GM23338 (cell line): ENCODE data around the gene TNNI2. TPM values are rescaled to one million over a fixed set of nuclear protein-coding genes. Genes with fewer than 3 reads are reported as not detected.

Source experiments
- ATAC-seq: fragments of 200-7000 bp; cut with Tn5 transposase; 3 replicates; pipeline ENCODE4 v1.9.1; 2020
- DNase-seq: peaks from one replicate; pipeline ENCODE4 v3.0.0-alpha.2; 2015; ENCODE audit warnings: low spot score
- H2AFZ ChIP-seq: fragments of 200-600 bp; sonication (generic); 2 replicates; pipeline ENCODE4 v1.8.0; 2016; ENCODE audit warnings: antibody characterized with exemption, mild to moderate bottlenecking, moderate library complexity
- H3F3A ChIP-seq: fragments of 200-600 bp; sonication (generic); replicated peaks from 2 replicates; pipeline ENCODE4 v1.8.0; 2017; ENCODE audit warnings: antibody characterized with exemption, mixed run types, low read depth
- H3K27ac ChIP-seq: fragments of 200-600 bp; sonication (generic); 2 replicates; pipeline ENCODE4 v1.6.1; 2016; ENCODE audit warnings: low read depth
- H3K27me3 ChIP-seq: fragments of 200-600 bp; sonication (generic); 2 replicates; pipeline ENCODE4 v1.8.0; 2016; ENCODE audit warnings: mild to moderate bottlenecking, mixed run types, moderate library complexity; ENCODE audit not compliant: insufficient read depth
- H3K36me3 ChIP-seq: fragments of 200-600 bp; sonication (generic); 2 replicates; pipeline ENCODE4 v1.8.0; 2016; ENCODE audit warnings: mild to moderate bottlenecking; ENCODE audit not compliant: insufficient read depth
- H3K4me1 ChIP-seq: fragments of 200-600 bp; sonication (generic); 2 replicates; pipeline ENCODE4 v1.8.0; 2016; ENCODE audit warnings: mild to moderate bottlenecking, moderate library complexity; ENCODE audit not compliant: insufficient read depth
- H3K4me2 ChIP-seq: fragments of 200-600 bp; sonication (generic); 2 replicates; pipeline ENCODE4 v1.7.1; 2017; ENCODE audit warnings: mixed run types
- H3K4me3 ChIP-seq: fragments of 200-600 bp; sonication (generic); 2 replicates; pipeline ENCODE4 v1.6.1; 2016; ENCODE audit warnings: mixed run types
- H3K79me2 ChIP-seq: fragments of 200-600 bp; sonication (generic); replicated peaks from 2 replicates; pipeline ENCODE4 v1.8.0; 2017; ENCODE audit warnings: mild to moderate bottlenecking; ENCODE audit not compliant: insufficient read depth
- H3K9me2 ChIP-seq: fragments of 200-600 bp; sonication (generic); 2 replicates; pipeline ENCODE4 v1.8.0; 2017; ENCODE audit not compliant: insufficient read depth
- H4K20me1 ChIP-seq: fragments of 200-600 bp; sonication (generic); replicated peaks from 2 replicates; pipeline ENCODE4 v1.8.0; 2017; ENCODE audit warnings: mild to moderate bottlenecking; ENCODE audit not compliant: insufficient read depth
- H3K27ac Mint-ChIP-seq: 2 replicates; pipeline ENCODE4 v1.8.0; 2020; ENCODE audit warnings: inconsistent platforms, mild to moderate bottlenecking, moderate library complexity, mixed read lengths
- H3K27me3 Mint-ChIP-seq: 3 replicates; pipeline ENCODE4 v1.8.0; 2022; ENCODE audit warnings: low read depth, mild to moderate bottlenecking, moderate library complexity, mixed read lengths, inconsistent platforms; ENCODE audit not compliant: insufficient read depth, poor library complexity
- H3K36me3 Mint-ChIP-seq: 3 replicates; pipeline ENCODE4 v1.8.0; 2021; ENCODE audit warnings: low read depth, mild to moderate bottlenecking, inconsistent platforms, moderate library complexity, mixed read lengths
- H3K4me1 Mint-ChIP-seq: 3 replicates; pipeline ENCODE4 v1.8.0; 2020; ENCODE audit warnings: mild to moderate bottlenecking, inconsistent platforms, mixed read lengths
- H3K4me3 Mint-ChIP-seq: 3 replicates; pipeline ENCODE4 v1.8.0; 2021; ENCODE audit warnings: moderate library complexity, mild to moderate bottlenecking, inconsistent platforms, mixed read lengths
- H3K9me3 Mint-ChIP-seq: 3 replicates; pipeline ENCODE4 v1.8.0; 2020; ENCODE audit warnings: moderate library complexity, mild to moderate bottlenecking, inconsistent platforms, mixed read lengths
- CREB1 ChIP-seq: fragments of 250-450 bp; sonication (Bioruptor Pico); IDR thresholded peaks from 2 replicates; pipeline ENCODE4 v1.5.0; 2020; ENCODE audit warnings: low read depth, mild to moderate bottlenecking, moderate library complexity
- CTCF ChIP-seq, 2 experiments: fragments of 200-600 bp in 1 of 2; sonication (generic) in 1 of 2; conservative IDR thresholded peaks; 2 replicates each; pipeline versions ENCODE4 v1.5.1 to v1.6.1; 2016 to 2017; ENCODE audit warnings: antibody characterized with exemption in 2 of 2, low read depth in 2 of 2, mild to moderate bottlenecking in 2 of 2, moderate library complexity in 1 of 2
- ETS1 ChIP-seq: IDR thresholded peaks from 2 replicates; pipeline ENCODE4 v1.6.1; 2016; ENCODE audit warnings: antibody characterized with exemption
- EZH2 ChIP-seq: fragments of 200-600 bp; sonication (generic); IDR thresholded peaks from one replicate; pipeline ENCODE4 v1.8.0; 2017; ENCODE audit warnings: antibody characterized with exemption, mild to moderate bottlenecking, low read depth; ENCODE audit not compliant: unreplicated experiment
- JUNB ChIP-seq: IDR thresholded peaks from one replicate; pipeline ENCODE4 v1.6.1; 2016; ENCODE audit warnings: antibody characterized with exemption; ENCODE audit not compliant: unreplicated experiment
- NANOG ChIP-seq: IDR thresholded peaks from 2 replicates; pipeline ENCODE4 v1.6.1; 2016; ENCODE audit warnings: antibody characterized with exemption, borderline replicate concordance
- POLR2AphosphoS5 ChIP-seq: IDR thresholded peaks from 2 replicates; pipeline ENCODE4 v1.6.1; 2016; ENCODE audit warnings: antibody characterized with exemption, low read depth
- REST ChIP-seq: IDR thresholded peaks from one replicate; pipeline ENCODE4 v1.6.1; 2018; ENCODE audit warnings: antibody characterized with exemption; ENCODE audit not compliant: unreplicated experiment
- STAT1 ChIP-seq: IDR thresholded peaks from one replicate; pipeline ENCODE4 v1.6.1; 2016; ENCODE audit warnings: antibody characterized with exemption; ENCODE audit not compliant: unreplicated experiment
- ZNF331 ChIP-seq: fragments of 250-450 bp; sonication (Bioruptor Pico); IDR thresholded peaks from 2 replicates; pipeline ENCODE4 v1.5.0; 2020; ENCODE audit warnings: low read depth, mild to moderate bottlenecking, moderate library complexity
- polyA plus RNA-seq: library from polyadenylated mRNA; unstranded; fragments of >200 nt; fragmentation: Nextera tagmentation; extraction: Ambion mirVana; gene quantifications from 2 replicates; pipeline ENCODE4 v1.2.1, GENCODE V29; 2016
- total RNA-seq: library from RNA; depleted of rRNA; stranded (reverse); fragments of >200 nt; shearing (Covaris generic); gene quantifications from 2 replicates; pipeline ENCODE4 v1.2.3, GENCODE V29; 2014

Gene TNNI2
- total and polyA plus RNA-seq, 2 experiments from 2014 or later = not detected

DNA sequence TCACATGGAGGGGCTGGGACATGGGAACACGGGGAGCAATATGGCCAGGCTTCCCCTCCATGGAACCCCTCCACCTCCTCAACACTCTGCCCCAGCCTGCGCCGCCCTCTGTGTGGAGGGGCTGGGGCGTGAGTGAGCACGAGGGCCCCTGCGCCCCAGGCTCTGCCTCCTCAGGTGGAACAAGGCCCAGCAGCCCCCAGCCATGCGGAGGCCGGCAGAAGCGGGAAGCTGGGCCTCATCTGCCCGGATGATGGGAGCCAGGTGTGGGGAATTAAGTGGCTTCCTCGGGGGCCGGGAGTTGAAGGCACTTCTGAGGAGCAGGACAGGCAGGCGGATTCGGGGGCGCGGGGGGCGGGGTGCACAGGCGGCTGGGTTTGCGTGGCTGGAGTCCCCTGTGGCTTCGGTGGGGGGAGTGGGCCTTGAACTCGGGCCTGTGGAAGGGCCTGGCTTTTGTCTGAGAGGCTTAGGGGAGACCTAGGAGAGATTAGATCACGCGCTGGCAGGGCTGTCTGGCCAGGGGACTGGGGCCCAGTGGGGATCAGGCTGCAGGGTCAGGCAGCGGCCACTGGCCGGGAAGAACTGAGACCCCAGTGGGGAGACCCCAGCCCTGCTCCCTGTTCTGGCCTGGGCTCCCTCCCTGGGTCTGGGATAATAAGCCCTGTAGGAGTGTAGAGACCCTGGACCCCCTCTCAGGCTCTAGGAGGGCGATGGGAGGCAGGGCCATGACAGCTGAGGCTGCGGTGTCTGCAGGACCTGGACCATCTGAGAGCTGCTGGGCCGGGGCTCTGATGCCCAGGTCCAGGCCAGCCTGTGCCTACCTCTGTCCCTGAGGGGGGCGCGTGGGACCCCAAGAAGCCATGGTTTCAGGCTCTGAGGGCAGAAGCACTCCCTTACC lies 39.6 kb downstream of the TNNI2 start (continued):
- TF ChIP-seq ETS1 (no peak), STAT1 (no peak), CTCF (conservative IDR thresholded peaks at IDR 0.05; ENCODE audit: low read depth in 2 of 2) (no peak), REST (no peak), JUNB (no peak), POLR2AphosphoS5 (no peak)

DNA sequence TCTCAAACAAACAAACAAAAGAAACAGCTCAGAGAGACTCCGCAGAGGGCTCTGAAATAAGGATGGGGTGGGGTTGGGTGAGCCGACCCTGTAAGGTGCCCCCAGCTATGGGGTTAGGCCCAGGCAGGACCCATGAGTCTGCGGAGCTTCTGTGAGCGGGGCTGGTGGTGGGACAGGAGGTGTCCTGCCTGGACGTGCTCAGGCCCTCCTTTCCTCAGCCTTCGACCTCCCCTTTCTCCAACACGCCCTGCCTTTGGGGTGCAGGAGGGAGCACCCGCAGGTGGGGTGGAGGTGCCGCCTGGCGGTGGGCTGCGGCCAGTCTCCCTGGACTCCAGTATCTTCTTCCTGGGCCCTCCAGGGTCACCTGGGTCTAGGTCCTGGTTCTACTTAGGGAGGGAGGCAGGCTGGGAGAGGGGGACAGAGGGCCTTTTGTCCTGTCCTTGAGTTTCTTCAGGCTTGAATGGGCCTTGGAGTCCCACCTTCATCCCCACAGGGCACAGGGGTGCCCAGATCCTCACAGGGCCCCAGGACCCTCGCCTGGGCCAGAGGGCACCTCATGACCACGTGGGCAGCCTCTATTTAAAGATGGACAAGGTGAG lies 40.7 kb downstream of the TNNI2 start:
- Histone ChIP-seq H3K27ac (no peak overlapping the region), H3K4me3 (no peak overlapping the region), H3K4me2 (no peak overlapping the region), H3K36me3 (no peaks in the 10 kb centered on the region), H3K9me2 (no peaks in the 10 kb centered on the region), H3K4me1 (no peaks in the 10 kb centered on the region), H3F3A (no peaks in the 10 kb centered on the region), H3K79me2 (no peaks in the 10 kb centered on the region), H3K27me3 (no peaks in the 10 kb centered on the region), H4K20me1 (no peaks in the 10 kb centered on the region), H2AFZ (no peak overlapping the region)
- no peak for ATAC-seq
- Mint-ChIP-seq H3K4me1 (no peaks in the 10 kb centered on the region; the same call in 2 of the 3 replicates), H3K4me3 (no peak overlapping the region), H3K9me3 (no peaks in the 10 kb centered on the region), H3K36me3 (no peaks in the 10 kb centered on the region), H3K27ac (no peak overlapping the region), H3K27me3 (peaks cover 4% of the 10 kb centered on the region)
- no peak for DNase-seq
- TF ChIP-seq POLR2AphosphoS5 (no peak), CREB1 (CRISPR knock-in tag) (no peak), EZH2 (no peak), JUNB (no peak), REST (no peak), STAT1 (no peak), NANOG (no peak), ETS1 (no peak), CTCF (conservative IDR thresholded peaks at IDR 0.05; ENCODE audit: low read depth in 2 of 2) (no peak), ZNF331 (CRISPR knock-in tag) (no peak)
